B cell (primary cell): Measurements from ENCODE around the gene TMEM151A.

ENCODE experiments used
- EZH2 ChIP-seq: IDR thresholded peaks from 2 replicates; pipeline ENCODE4 v1.6.1; 2012; ENCODE audit warnings: borderline replicate concordance, low read depth, mild to moderate bottlenecking, moderate library complexity, low read length; ENCODE audit not compliant: insufficient read depth, poor library complexity, severe bottlenecking
- TF ChIP-seq, protein P1 (sequence below): fragments of 200-600 bp; IDR thresholded peaks from one replicate; pipeline ENCODE4 v1.8.0; 2022; ENCODE audit warnings: antibody characterized with exemption, mild to moderate bottlenecking

DNA sequence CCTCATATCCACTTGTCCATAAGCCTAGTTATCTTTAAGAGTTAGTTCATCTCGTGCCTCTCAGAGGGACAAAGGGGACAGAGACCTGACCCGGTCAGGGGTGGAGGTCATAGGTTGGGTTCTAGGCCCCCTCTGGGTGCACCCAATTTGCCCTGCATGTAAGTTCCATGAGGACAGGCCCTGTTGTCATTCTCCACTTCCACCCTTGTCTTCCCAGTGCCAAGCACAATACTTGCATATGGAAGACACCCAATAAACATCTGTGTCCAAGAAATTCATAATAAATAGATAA is 1.4 kb upstream of the TMEM151A start:
- TF ChIP-seq, protein P1, sequence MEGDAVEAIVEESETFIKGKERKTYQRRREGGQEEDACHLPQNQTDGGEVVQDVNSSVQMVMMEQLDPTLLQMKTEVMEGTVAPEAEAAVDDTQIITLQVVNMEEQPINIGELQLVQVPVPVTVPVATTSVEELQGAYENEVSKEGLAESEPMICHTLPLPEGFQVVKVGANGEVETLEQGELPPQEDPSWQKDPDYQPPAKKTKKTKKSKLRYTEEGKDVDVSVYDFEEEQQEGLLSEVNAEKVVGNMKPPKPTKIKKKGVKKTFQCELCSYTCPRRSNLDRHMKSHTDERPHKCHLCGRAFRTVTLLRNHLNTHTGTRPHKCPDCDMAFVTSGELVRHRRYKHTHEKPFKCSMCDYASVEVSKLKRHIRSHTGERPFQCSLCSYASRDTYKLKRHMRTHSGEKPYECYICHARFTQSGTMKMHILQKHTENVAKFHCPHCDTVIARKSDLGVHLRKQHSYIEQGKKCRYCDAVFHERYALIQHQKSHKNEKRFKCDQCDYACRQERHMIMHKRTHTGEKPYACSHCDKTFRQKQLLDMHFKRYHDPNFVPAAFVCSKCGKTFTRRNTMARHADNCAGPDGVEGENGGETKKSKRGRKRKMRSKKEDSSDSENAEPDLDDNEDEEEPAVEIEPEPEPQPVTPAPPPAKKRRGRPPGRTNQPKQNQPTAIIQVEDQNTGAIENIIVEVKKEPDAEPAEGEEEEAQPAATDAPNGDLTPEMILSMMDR = no peak
- TF ChIP-seq EZH2 = no peak
